NCI-H1930 (cell line): ENCODE data around the gene ARSD.
"Not testable (repeated sequence)": the region's sequence is repeated elsewhere in the genome, so short reads cannot be mapped to it uniquely, and the experiment has no call there.

Experiments
- DNase-seq, 2 experiments: peaks; one replicate each; lab custom pipeline; 2025; lab: John Stamatoyannopoulos, UW

The ARSD gene

DNA sequence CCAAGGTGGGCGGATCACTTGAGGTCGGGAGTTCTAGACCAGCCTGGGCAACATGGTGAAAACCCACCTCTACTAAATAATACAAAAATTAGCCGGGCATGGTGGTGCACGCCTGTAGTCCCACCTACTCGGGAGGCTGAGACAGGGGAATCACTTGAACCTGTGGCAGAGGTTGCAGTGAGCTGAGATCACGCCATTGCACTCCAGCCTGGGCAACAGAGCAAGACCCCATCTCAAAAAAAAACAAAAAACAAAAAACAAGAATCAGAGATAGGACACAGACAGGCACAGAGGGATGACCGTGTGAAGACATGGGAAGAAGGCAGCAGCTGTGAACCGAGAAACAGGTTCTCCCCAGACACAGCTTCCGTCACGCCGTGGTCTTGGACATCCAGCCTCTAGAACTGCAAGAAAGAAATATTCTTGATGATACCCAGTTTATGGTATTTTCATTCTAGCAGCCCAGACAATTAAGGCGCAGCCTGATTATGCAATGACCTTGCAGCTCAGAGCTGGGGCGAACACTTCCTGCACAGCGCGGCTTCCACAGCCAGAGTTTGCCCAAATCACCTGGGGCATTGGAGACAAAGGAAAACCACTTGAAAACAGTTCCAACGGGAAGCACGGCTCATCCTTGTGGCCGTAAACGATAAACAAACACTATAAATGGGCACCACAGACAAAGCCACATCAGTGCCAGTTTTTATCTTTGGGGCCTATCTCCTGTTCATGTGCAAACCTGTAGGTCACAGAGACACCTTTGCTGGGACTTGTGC, 4.2 kb upstream of the ARSD start:
- no peak for DNase-seq

DNA sequence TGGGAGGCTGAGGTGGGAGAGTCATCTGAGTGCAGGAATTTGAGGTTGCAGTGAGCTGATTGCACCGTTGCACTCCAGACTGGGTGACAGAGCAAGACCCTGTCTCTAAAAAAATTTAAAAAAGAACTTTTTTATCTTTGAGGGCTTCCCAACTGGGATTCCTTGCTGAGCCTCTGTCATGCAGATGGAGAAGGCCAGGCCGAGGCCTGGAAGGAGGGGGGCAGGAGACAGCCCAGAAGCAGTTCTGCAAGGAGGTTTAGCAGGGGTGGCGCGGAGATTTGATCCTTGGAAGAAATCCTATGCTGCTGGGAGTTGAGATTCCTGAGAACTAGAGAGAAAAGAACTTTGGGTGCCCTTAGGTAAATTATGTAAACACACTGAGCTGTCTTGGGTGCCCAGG, 2.5 kb upstream of the ARSD start:
- DNase-seq = no peak

GRCh38 chrX:2931155-2931554, 2.0 kb upstream of the ARSD start:
- DNase-seq = no peak

DNA sequence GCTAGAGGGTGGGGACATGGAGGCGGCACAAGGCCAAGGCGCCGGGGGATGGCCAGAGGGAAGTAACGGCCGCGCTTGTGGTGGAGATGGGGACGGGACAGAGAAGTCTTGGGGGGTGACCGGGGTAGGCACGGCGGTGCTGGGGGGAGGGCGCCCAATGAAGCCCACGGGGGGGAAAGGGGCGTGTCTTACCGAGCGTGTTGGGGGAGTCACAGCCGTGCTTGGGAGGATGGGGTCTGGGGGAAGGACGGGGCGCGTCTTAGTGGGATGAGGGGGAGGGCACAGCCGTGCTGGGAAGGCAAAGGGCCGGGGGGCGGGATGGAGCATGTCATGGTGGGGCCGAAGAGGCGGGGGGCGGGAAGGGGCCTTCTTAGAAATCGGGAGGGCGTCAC, 952 bp downstream of the ARSD start:
- peak; percentile 1 to 9 for DNase-seq

GRCh38 chrX:2926664-2927275, 2.4 kb downstream of the ARSD start:
- DNase-seq = no peak

DNA sequence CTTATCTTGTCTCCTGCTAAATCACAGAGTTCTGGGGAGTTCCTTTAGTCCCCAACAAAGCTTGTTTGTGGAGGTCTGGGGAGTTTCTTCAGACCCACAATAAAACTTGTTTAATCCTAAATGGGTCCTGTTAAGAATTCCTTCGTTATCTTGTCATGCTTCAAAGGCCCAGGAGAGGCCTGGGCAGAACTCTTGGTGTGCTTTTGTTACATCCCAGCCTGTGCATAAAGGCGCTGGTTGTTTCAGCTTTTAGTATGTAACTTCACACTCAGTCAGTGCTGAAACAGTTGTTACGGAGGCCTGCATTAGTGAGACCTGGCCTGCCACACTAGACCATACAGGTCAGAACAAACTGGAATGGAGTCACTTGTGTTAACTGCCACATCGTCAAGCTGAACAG, 2.9 kb downstream of the ARSD start:
- not testable (repeated sequence) for DNase-seq

GRCh38 chrX:2924151-2924550, 5.0 kb downstream of the ARSD start:
- no peak for DNase-seq

DNA sequence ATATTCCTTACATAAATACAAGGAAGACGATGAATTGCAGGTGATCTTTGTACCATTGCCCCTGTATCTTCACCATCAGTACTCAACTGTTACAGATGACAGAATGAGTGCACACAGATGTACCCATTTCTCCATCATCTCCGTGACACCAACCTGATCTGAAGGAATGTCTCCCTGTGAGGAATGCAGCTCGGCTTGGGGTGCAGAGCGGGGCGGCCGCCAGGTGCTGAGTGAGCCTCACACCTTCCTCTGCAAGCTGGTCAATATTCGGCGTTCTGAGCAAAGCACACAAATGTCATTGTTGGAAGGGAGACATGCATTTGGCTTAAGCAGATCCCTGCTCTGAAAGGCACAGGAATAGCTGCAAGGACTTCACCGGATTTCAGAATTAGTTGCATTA, 7.4 kb downstream of the ARSD start:
- no peak for DNase-seq

DNA sequence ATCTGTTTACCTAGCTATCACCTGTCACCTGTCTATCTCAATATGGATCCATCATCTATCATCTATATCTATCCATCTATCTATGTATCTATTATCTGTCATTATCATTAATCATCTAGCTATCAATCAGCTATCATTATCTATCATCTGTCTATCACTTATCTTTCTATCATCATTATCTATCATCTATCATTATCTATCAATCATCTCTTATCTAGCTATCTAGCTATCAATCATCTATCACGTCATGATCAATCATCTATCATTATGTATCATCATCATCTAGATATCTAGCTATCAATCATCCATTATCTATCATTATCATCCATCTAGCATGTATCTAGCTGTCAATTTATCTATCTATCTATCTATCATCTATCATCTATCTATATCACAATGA, 7.9 kb downstream of the ARSD start:
- DNase-seq = no peak

DNA sequence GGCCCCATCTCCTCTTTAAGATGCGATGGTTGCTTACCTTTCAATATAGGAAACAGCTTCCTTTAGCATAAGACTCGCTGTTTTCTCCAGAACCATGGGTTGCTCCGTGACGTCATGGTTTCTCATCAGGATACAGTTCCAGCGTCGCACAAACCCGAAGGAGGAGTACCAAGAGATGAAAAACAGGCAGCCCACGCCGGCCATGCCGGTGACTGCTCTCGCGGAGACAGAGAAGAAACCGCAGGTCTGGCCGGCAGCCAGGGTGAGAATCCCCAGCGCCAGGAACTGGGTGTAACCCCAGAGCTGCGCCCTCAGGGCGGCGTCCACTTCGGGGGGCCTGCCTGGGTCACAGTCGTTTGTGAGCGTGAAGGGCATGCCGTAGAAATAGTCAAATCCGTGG, 11.4 kb downstream of the ARSD start:
- DNase-seq = no peak

DNA sequence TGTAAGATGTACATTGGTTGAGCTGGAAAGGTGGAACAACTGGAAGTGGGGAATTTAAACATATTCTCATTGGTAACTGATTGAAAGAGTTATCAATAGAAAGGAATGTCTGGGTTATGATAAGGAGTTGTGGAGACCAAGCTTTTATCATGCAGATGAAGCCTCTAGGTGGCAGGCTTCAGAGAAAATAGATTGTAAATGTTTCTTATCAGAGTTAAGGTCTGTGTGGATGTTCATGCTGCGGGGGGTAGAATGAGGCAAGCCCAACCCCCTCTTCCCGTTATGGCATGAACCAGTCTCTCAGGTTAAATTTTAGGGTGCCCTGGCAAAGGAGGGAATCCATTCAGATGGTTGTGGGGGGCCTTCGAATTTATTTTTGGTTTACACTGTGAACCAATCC, 16.0 kb downstream of the ARSD start:
- DNase-seq = no peak

- no peak for DNase-seq
Measured at GRCh38 chrX:2910109-2910508, 19.0 kb downstream of the ARSD start.

- no peak for DNase-seq
Measured at GRCh38 chrX:2908125-2908685, 20.9 kb downstream of the ARSD start.

- no peak for DNase-seq
Measured at GRCh38 chrX:2907295-2907694, 21.8 kb downstream of the ARSD start.

- no peak for DNase-seq
Measured at GRCh38 chrX:2903366-2903765, 25.8 kb downstream of the ARSD start.

DNA sequence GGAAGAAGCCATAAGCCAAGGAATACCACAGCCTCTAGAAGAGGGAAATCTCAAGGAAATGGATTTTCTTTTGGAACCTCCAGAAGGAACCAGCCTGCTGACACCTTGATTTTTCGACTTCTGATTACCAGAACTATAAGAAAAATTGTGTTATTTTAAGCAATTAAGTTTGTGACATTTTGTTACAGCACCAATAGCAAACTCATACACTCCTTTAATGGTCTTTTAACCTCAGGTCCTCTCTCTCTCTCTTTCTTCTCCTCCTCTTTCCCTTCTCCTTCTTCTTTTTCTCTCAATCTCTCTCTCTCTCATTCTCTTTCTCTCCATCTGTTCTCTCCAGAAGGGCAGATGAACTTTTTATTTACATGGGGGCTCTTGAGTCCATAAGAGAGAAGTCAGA, 26.3 kb downstream of the ARSD start:
- DNase-seq = no peak

DNA sequence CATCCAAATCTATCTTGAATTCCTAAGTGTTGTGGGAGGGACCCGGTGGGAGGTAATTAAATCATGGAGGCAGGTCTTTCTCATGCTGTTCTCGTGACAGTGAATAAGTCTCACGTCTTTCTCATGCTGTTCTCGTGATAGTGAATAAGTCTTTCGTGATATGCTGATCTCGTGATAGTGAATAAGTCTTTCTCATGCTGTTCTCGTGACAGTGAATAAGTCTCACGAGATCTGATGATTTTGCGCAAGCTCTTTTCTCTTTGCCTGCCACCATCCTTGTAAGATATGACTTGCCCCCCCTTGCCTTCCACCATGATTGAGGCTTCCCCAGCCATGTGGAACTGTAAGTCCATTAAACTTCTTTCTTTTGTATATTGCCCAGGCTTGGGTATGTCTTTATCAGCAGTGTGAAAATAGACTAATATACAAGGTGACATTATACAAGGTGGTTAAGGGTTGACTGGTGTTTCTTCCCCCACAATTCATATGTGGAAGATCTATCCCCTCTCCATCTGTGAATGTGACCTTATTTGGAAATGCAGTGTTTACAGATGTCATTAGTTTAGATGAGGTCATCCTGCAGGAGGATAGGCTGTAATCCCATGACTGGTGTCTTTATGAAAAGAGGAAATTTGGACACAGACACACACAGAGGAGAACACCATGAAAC, 27.6 kb downstream of the ARSD start:
- no peak for DNase-seq

DNA sequence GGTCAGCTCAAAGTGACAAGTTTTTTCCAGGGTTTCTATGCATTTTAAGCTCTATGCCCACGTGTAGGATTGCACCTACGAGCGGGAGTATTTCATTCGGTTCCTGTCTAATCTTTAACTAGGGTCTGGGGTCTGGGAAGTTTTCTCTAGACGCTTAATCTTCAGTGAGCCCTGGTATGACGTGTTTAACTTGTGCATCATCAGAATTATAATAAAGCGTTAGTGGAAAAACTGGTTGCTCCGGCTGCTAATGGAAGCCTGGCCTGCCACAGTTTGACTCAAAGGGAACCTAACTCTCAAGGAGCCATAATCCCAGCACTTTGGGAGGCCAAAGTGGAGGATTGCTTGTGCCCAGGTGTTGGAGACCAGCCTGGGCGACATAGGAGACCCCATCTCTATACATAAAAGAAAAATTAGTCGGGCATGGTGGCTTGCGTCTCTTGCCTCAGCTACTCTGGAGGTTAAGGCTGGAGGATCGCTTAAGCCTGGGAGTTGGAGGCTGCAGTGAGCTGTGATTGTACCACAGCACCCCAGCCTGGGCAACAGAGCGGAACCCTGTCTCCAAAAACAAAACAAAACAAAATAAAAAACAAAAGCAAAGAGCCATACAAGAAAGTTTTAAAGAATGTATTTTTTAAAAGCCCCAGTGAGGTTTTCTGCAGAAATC, 30.2 kb downstream of the ARSD start:
- DNase-seq = no peak

DNA sequence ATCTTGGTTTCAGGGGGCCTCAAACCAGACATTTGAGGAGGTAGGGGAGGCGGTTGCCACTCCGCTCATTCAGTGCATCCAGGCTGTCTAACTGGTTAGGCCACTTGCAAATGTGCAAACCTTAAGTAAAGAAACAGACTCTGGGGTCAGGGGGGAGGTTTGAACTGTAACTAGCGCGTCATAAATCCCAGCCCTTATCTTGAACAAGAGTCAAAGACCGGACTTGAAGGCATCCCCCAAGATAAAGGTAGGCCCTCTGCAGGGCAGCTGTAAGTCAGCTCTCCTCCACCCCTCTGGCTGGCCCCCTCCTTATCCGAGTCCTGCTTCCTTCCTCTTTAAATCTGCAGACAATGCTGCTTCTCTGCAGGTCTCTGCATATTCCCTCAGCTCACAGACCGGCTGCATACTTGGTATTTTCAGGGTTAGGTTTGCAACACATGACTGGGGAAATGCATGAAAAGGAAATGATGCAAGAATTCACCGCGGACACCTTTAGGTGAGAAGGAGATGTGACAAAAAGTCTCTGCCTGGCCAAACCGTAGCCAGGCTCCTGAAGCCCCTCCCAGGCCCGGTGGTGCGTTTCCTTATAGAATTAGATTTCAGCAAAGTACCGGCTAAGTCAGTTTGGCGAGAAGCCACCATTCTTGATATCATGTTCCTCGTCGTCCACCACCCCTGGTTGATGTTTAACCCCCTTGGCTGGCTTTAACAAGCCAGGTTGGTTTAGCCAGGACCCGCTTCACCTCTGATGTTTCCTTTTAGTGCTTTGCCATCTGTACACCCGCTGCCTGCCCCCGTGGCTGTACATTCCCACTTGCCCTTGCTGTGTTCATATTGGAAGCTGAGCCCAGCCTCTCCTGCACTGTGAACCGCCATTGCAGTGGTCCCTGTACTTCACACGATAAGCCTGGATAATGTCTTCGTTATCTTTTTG, 31.2 kb downstream of the ARSD start:
- DNase-seq = not testable (repeated sequence)

GRCh38 chrX:2897311-2897689, 31.8 kb downstream of the ARSD start:
- DNase-seq = no peak

- DNase-seq = no peak
Measured at GRCh38 chrX:2894885-2895292, 34.2 kb downstream of the ARSD start.
